ENCODE results near the gene DNASE1L2. TPM values are rescaled to one million over a fixed set of nuclear protein-coding genes. Genes with fewer than 3 reads are reported as not detected.

Gene DNASE1L2
- total and polyA plus RNA-seq, 10 of the 15 experiments (the other 5 are each of a cell fraction or from before 2014, with no cell fraction given), result 0.06 to 1.5 (median 0.29) TPM

DNA sequence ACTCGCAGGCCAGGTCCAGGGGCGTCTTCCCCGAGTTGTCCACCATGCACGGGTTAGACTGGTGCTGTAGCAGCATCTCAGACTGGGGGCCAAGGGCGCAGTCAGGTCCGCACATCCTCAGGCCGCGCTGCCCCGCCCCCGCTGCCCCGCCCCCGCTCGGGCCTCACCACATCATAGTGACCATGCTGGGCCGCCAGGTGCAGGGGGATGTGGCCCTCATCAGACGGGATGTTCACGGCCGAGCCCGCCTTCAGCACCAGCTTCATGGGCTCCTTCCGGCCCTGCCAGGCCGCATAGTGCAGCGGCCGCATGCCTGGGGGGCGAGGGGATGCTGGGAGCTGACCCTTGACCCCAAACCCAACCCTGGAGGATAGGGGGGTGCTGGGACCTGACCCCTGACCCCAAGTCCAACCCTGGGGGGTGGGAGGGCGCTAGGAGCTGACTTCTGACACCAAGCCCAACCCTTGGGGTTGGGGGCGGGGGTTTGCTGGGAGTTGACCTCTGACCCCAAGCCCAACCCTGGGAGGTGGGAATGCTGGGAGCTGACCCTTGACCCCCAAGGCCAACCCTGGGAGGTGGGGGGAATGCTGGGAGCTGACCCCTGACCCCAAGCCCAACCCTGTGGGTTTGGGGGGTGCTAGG lies 46.9 kb upstream of the DNASE1L2 start:
- intact Hi-C loops (cut with micrococcal nuclease; ENCODE audit: unreplicated experiment) (no loop called here), in situ Hi-C loops (cut with MboI) (no loop called here)
- no peak for ATAC-seq
- no peaks in the 10 kb centered on the region for H3K27me3 ChIP-seq (replicated peaks in 1 of 2; ENCODE audit: control insufficient read depth in 2 of 2, insufficient read depth in 2 of 2, low read length in 1 of 2)
- RAD21 ChIA-PET (ENCODE audit: unreplicated experiment), result no interaction called here
- H3K79me2 ChIP-seq (ENCODE audit: control insufficient read depth, insufficient read depth, low read length), result no peaks in the 10 kb centered on the region
- no peak for DNase-seq (ENCODE audit: low read depth, low spot score)
- no peak overlapping the region for H3K27ac ChIP-seq (ENCODE audit: control insufficient read depth, insufficient read depth)
- FAIRE-seq, result no peak
- H3K4me3 ChIP-seq, result no peak overlapping the region
- no peaks in the 10 kb centered on the region for H3K4me1 ChIP-seq (ENCODE audit: control insufficient read depth, insufficient read depth, low read length)
- BruUV-seq (replicated peaks), result no TSS peak
- WGBS (ENCODE audit: insufficient coverage, insufficient replicate concordance, low lambda C conversion rate, missing lambda C conversion rate), result 64% methylated on average over 25 of the region's 25 CpGs
- no peak overlapping the region for H2AFZ ChIP-seq (ENCODE audit: control insufficient read depth, low read depth, low read length)
- POLR2A ChIA-PET, result no interaction called here
- CTCF ChIA-PET, result no interaction called here
- H4K20me1 ChIP-seq (ENCODE audit: control insufficient read depth, insufficient read depth), result no peaks in the 10 kb centered on the region
- no peaks in the 10 kb centered on the region for H3K9me3 ChIP-seq (replicated peaks; ENCODE audit: control insufficient read depth, insufficient read depth, low read length)
- H3K9ac ChIP-seq (ENCODE audit: control insufficient read depth, insufficient read depth, low read length), result no peak overlapping the region
- TF ChIP-seq BRCA1 (IDR thresholded peaks at IDR 0.05; ENCODE audit: low read depth, low read length) (no peak), NR2C1 (IDR thresholded peaks at IDR 0.05) (peak; percentile 57; the same call in 1 of the 2 replicates), ZNF384 (IDR thresholded peaks at IDR 0.05; ENCODE audit: borderline replicate concordance, low read depth, low read length) (no peak), SREBF2 (IDR thresholded peaks at IDR 0.05; ENCODE audit: low read length) (no peak), CHD2 (IDR thresholded peaks at IDR 0.05; ENCODE audit: borderline replicate concordance, low read depth, low read length) (no peak), PAX5 (IDR thresholded peaks at IDR 0.05; ENCODE audit: borderline replicate concordance, low read depth, low read length) (no peak), ZNF274 (IDR thresholded peaks at IDR 0.05; ENCODE audit: insufficient read depth, insufficient read length) (no peak), NR2F1 (conservative IDR thresholded peaks at IDR 0.05) (peak; percentile 62; the same call in 1 of the 2 replicates), RCOR1 (conservative IDR thresholded peaks at IDR 0.05; ENCODE audit: low read depth, low read length) (no peak), HDAC6 (IDR thresholded peaks at IDR 0.05; ENCODE audit: unreplicated experiment) (no peak), SMAD5 (IDR thresholded peaks at IDR 0.05; ENCODE audit: low read depth) (no peak)
- TF ChIP-seq, protein P1, sequence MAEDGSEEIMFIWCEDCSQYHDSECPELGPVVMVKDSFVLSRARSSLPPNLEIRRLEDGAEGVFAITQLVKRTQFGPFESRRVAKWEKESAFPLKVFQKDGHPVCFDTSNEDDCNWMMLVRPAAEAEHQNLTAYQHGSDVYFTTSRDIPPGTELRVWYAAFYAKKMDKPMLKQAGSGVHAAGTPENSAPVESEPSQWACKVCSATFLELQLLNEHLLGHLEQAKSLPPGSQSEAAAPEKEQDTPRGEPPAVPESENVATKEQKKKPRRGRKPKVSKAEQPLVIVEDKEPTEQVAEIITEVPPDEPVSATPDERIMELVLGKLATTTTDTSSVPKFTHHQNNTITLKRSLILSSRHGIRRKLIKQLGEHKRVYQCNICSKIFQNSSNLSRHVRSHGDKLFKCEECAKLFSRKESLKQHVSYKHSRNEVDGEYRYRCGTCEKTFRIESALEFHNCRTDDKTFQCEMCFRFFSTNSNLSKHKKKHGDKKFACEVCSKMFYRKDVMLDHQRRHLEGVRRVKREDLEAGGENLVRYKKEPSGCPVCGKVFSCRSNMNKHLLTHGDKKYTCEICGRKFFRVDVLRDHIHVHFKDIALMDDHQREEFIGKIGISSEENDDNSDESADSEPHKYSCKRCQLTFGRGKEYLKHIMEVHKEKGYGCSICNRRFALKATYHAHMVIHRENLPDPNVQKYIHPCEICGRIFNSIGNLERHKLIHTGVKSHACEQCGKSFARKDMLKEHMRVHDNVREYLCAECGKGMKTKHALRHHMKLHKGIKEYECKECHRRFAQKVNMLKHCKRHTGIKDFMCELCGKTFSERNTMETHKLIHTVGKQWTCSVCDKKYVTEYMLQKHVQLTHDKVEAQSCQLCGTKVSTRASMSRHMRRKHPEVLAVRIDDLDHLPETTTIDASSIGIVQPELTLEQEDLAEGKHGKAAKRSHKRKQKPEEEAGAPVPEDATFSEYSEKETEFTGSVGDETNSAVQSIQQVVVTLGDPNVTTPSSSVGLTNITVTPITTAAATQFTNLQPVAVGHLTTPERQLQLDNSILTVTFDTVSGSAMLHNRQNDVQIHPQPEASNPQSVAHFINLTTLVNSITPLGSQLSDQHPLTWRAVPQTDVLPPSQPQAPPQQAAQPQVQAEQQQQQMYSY (CRISPR knock-in tag; IDR thresholded peaks at IDR 0.05), result no peak
- no peaks in the 10 kb centered on the region for H3K36me3 ChIP-seq (ENCODE audit: control insufficient read depth in 2 of 2, insufficient read depth in 2 of 2, low read length in 1 of 2)
- SMC1A ChIA-PET (ENCODE audit: uncharacterized antibody, unreplicated experiment), result no interaction called here
- no peak overlapping the region for H3K4me2 ChIP-seq (ENCODE audit: control insufficient read depth, insufficient read depth)

Data from GM12878 (cell line).